ENCODE results near the gene NELFCD. TPM values are rescaled to one million over a fixed set of nuclear protein-coding genes. Genes with fewer than 3 reads are reported as not detected.
"Not testable (repeated sequence)": the region's sequence is repeated elsewhere in the genome, so short reads cannot be mapped to it uniquely, and the experiment has no call there.

The NELFCD gene
- total RNA-seq, 3 donors from 2014 or later: 50.1 to 78.7 (median 77.7) TPM

DNA sequence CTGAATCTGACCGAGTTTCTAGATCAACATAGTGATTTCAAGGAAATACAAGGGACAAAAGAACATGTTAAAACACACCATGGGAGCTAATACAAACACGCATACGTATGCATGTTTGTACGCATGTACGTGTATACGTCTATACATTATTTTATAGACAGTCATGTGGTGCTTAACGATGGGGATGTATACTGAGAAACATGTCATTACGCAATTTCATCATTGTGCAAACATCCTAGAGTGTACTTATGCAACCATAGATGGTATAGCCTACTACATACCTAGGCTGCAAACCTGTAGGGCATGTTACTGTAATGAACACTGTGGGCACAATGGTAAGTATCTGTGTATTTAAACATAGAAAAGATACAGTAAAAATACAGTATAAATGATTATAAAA is 25.0 kb upstream of the NELFCD start:
- TF ChIP-seq, protein P1, sequence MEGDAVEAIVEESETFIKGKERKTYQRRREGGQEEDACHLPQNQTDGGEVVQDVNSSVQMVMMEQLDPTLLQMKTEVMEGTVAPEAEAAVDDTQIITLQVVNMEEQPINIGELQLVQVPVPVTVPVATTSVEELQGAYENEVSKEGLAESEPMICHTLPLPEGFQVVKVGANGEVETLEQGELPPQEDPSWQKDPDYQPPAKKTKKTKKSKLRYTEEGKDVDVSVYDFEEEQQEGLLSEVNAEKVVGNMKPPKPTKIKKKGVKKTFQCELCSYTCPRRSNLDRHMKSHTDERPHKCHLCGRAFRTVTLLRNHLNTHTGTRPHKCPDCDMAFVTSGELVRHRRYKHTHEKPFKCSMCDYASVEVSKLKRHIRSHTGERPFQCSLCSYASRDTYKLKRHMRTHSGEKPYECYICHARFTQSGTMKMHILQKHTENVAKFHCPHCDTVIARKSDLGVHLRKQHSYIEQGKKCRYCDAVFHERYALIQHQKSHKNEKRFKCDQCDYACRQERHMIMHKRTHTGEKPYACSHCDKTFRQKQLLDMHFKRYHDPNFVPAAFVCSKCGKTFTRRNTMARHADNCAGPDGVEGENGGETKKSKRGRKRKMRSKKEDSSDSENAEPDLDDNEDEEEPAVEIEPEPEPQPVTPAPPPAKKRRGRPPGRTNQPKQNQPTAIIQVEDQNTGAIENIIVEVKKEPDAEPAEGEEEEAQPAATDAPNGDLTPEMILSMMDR (IDR thresholded peaks at IDR 0.05): no peak
- no peak for TF ChIP-seq POLR2AphosphoS5 (IDR thresholded peaks at IDR 0.05)

DNA sequence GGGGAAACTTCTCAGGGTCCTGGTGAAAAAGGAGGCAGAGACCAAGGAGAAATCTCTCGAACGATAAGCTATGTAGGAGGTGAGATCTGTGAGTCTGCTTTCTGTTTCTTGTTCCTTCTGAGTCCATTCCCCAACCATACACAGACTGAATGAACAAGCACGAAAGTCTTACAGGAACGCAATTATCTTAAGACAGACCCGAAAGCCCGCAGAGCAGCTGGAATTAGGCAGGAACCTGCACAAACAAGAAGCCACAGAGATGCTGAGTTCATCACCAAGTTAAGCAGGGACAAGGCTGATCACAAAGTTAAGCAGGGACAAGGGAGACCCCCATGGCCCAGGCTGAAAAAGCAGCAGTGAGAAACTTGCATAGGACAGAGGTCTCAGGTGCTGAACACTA is 21.4 kb upstream of the NELFCD start:
- no peak overlapping the region for H3K27ac ChIP-seq
- no peaks in the 10 kb centered on the region for H3K4me1 ChIP-seq
- no peaks in the 10 kb centered on the region for H3K36me3 ChIP-seq
- no peaks in the 10 kb centered on the region for H3K27me3 ChIP-seq
- DNase-seq (ENCODE audit: low spot score in 2 of 2): no peak
- H3K4me3 ChIP-seq: no peak overlapping the region
- intact Hi-C loops (cut with DNase I; ENCODE audit: low total_unique reads): loop anchor here (5.0 to 10.0 kb wide), 2 partner anchors 1105 to 1807 kb away; no protein-coding TSS in a partner anchor
- no peaks in the 10 kb centered on the region for H3K9me3 ChIP-seq
- TF ChIP-seq, protein P1 (IDR thresholded peaks at IDR 0.05): no peak
- no peak for TF ChIP-seq POLR2AphosphoS5 (IDR thresholded peaks at IDR 0.05)
- no peak for TF ChIP-seq POLR2A (IDR thresholded peaks at IDR 0.05)

More for the DNA sequence above, 25.0 kb upstream of the NELFCD start:
- intact Hi-C loops (cut with DNase I; ENCODE audit: low total_unique reads): loop anchor here (10.0 kb wide), 1 partner anchor 1109 kb away; no protein-coding TSS in a partner anchor
- no peaks in the 10 kb centered on the region for H3K4me1 ChIP-seq
- H3K27me3 ChIP-seq: no peaks in the 10 kb centered on the region
- no peak overlapping the region for H3K4me3 ChIP-seq
- H3K36me3 ChIP-seq: no peaks in the 10 kb centered on the region
- H3K27ac ChIP-seq: no peak overlapping the region
- DNase-seq (ENCODE audit: low spot score in 2 of 2): no peak
- H3K9me3 ChIP-seq: no peaks in the 10 kb centered on the region

DNA sequence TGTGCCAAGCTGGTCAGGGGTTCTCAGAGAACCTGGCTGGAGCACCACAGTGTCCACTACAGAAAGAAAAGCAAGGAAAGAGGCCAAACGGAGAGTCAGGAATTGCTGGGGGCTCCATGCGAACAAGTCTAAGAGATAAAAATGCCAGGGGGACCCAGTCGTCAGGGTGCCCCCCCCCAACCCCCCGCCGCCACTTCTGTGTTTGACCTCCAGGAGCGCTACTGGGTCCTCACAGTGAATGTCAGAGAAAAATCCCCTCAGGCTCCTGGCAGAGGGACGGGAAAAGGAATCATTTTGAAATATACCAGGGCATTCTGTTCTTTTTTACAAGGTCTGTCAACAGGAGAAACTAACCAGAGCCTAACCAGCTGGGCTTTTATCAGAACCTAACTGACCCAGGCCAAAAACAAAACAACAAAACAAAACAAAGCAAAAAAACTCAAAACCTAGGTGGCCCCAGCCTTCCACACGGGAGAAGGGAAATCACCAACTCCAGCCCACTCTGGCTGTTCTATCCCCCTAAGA is 17.9 kb upstream of the NELFCD start:
- no peak for DNase-seq (ENCODE audit: low spot score in 2 of 2)
- Histone ChIP-seq H3K4me3 (no peak overlapping the region), H3K9me3 (no peaks in the 10 kb centered on the region), H3K36me3 (no peaks in the 10 kb centered on the region), H3K27me3 (no peaks in the 10 kb centered on the region), H3K4me1 (no peaks in the 10 kb centered on the region), H3K27ac (no peak overlapping the region)
- intact Hi-C loops (cut with DNase I; ENCODE audit: low total_unique reads): loop anchor here (5.0 kb wide), 1 partner anchor 1811 kb away; no protein-coding TSS in a partner anchor
- no peak for TF ChIP-seq POLR2AphosphoS5 (IDR thresholded peaks at IDR 0.05)
- no peak for TF ChIP-seq POLR2A (IDR thresholded peaks at IDR 0.05)
- TF ChIP-seq, protein P1 (IDR thresholded peaks at IDR 0.05): no peak

DNA sequence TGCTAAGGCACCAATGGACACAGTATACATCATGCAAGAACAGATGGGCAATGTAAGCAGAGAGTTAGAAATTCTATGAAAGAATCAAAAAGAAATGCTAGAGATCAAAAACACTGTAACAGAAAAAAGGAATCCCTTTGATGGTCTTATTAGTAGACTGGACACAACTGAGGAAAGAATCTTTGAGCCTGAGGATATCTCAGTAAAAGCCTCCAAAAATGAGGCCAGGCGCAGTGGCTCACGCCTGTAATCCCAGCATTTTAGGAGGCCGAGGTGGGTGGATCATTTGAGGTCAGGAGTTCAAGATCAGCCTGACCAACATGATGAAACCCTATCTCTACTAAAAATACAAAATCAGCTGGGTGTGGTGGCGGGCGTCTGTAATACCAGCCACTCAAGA is 17.1 kb upstream of the NELFCD start:
- DNase-seq (ENCODE audit: low spot score in 2 of 2); H3K4me3 ChIP-seq; H3K4me1 ChIP-seq; H3K27me3 ChIP-seq; H3K27ac ChIP-seq; H3K9me3 ChIP-seq; H3K36me3 ChIP-seq: not testable (repeated sequence)
- intact Hi-C loops (cut with DNase I; ENCODE audit: low total_unique reads): loop anchor here (5.0 kb wide), 1 partner anchor 1812 kb away; no protein-coding TSS in a partner anchor

DNA sequence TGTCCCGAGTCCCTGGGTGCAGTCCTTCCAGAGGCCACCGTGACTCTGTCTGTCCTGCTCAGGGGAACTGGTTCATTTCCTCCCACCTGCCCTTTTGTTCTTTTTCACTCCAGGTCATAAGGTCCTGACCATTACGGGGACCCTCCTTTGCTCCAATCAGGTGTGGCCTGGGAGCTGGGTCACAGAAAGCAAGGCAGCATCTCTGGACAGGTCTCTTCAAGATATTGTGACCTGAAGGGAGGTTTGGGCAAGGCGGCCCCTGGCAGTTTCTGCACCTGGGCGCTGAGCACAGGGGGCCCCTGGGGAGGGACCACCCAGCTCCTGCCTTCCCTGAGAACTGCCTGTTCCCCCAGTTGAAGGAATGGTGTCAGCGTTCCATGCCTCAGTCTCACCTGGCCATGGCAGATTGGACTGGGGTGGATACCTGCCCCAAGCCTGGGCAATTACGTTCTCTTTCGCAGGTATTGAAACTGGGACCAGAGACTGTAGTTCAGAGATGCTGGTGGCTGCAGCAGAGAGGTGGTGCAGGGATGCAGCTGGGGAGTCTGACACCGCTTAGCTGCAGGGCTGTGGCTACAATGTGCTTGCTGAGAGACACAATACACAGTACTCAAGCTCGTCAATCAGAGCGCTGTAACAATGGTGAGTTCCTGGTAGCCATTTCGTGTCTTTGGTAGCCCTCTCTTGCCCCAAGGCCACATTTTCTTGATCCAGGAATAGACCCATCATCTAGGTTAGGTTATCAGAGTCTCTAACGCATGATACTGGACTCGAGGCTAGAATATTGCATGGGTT is 15.6 kb upstream of the NELFCD start:
- Histone ChIP-seq H3K36me3 (no peaks in the 10 kb centered on the region), H3K27ac (no peak overlapping the region), H3K4me1 (no peaks in the 10 kb centered on the region), H3K27me3 (no peaks in the 10 kb centered on the region), H3K9me3 (no peaks in the 10 kb centered on the region), H3K4me3 (no peak overlapping the region)
- intact Hi-C loops (cut with DNase I; ENCODE audit: low total_unique reads): no loop called here
- TF ChIP-seq POLR2A (IDR thresholded peaks at IDR 0.05) (no peak), POLR2AphosphoS5 (IDR thresholded peaks at IDR 0.05) (no peak)
- TF ChIP-seq, protein P1 (IDR thresholded peaks at IDR 0.05): no peak
- DNase-seq (ENCODE audit: low spot score in 2 of 2): no peak
